ENCODE data around the gene GSC. TPM values are rescaled to one million over a fixed set of nuclear protein-coding genes. Genes with fewer than 3 reads are reported as not detected.

Gene GSC
- total and polyA plus RNA-seq, 2 donors (not counting 1 experiment from before 2014, with no cell fraction given): 0.05 to 0.17 TPM

- H3K27me3 ChIP-seq (ENCODE audit: control insufficient read depth, insufficient read depth, low read length): no peaks in the 10 kb centered on the region
These were observed 10.9 kb upstream of the GSC start for GRCh38 chr14:94780536-94781399.

DNA sequence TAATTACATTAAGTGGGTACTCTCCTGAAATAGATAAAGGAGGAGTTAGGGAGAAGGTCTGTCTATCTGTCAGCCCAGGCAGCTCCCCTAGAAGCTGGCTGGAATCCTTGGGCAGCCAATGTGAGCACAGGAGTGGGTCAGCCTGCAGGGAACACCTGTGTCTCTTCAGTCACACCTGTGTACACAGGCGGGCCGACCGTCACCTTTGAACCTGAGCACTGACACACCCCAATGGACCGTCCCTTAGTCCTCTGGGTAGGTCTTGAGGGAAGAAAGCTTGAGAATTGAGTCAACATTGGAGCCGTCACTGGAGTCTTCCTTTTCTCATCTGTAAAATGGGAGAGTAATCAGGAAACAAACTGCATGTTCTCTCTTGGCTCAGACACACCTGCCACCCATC lies 9.8 kb upstream of the GSC start:
- no peaks in the 10 kb centered on the region for H3K9me3 ChIP-seq (ENCODE audit: control insufficient read depth, insufficient read depth, low read depth, low read length)
- no peak overlapping the region for H3K9ac ChIP-seq (ENCODE audit: insufficient read depth, low read length)
- H3K27ac ChIP-seq (ENCODE audit: insufficient read depth, low read length): no peak overlapping the region
- peaks cover 5% of the 10 kb centered on the region for H3K27me3 ChIP-seq (ENCODE audit: control insufficient read depth, insufficient read depth, low read length)
- DNase-seq (ENCODE audit: low read depth in 2 of 2): no peak
- H3K4me3 ChIP-seq (replicated peaks in 1 of 4; ENCODE audit: control extremely low read depth in 1 of 4, insufficient read depth in 1 of 4, low read depth in 3 of 4, low read length in 4 of 4): no peak overlapping the region
- H3K36me3 ChIP-seq (ENCODE audit: control insufficient read depth, insufficient read depth, low read length): no peaks in the 10 kb centered on the region
- no peaks in the 10 kb centered on the region for H4K20me1 ChIP-seq (ENCODE audit: control insufficient read depth, extremely low read depth, insufficient read depth, low read length)
- no peak overlapping the region for H3K4me2 ChIP-seq (ENCODE audit: extremely low read depth, insufficient read depth, low read length)
- H3K4me1 ChIP-seq (ENCODE audit: control insufficient read depth, extremely low read depth, insufficient read depth, low read length): no peaks in the 10 kb centered on the region
- no peaks in the 10 kb centered on the region for H3K79me2 ChIP-seq (ENCODE audit: control insufficient read depth, insufficient read depth, low read length)
- no peak overlapping the region for H2AFZ ChIP-seq (ENCODE audit: low read length)
- TF ChIP-seq EZH2 (IDR thresholded peaks at IDR 0.05; ENCODE audit: low read length, missing control alignments) (no peak), CTCF (conservative IDR thresholded peaks at IDR 0.05 in 1 of 2, IDR thresholded peaks at IDR 0.05 in 1 of 2; ENCODE audit: low read depth in 1 of 2, low read length in 2 of 2) (no peak)

More at GRCh38 chr14:94780536-94781399, 10.9 kb upstream of the GSC start:
- H3K36me3 ChIP-seq (ENCODE audit: control insufficient read depth, insufficient read depth, low read length): no peaks in the 10 kb centered on the region
- no peaks in the 10 kb centered on the region for H3K4me1 ChIP-seq (ENCODE audit: control insufficient read depth, extremely low read depth, insufficient read depth, low read length)
- no peak overlapping the region for H2AFZ ChIP-seq (ENCODE audit: low read length)
- no peaks in the 10 kb centered on the region for H3K79me2 ChIP-seq (ENCODE audit: control insufficient read depth, insufficient read depth, low read length)
- no peak overlapping the region for H3K4me3 ChIP-seq (replicated peaks in 1 of 4; ENCODE audit: control extremely low read depth in 1 of 4, insufficient read depth in 1 of 4, low read depth in 3 of 4, low read length in 4 of 4)
- DNase-seq (ENCODE audit: low read depth in 2 of 2): no peak
- no peaks in the 10 kb centered on the region for H4K20me1 ChIP-seq (ENCODE audit: control insufficient read depth, extremely low read depth, insufficient read depth, low read length)
- H3K27ac ChIP-seq (ENCODE audit: insufficient read depth, low read length): no peak overlapping the region
- H3K9me3 ChIP-seq (ENCODE audit: control insufficient read depth, insufficient read depth, low read depth, low read length): no peaks in the 10 kb centered on the region
- H3K4me2 ChIP-seq (ENCODE audit: extremely low read depth, insufficient read depth, low read length): no peak overlapping the region
- no peak for TF ChIP-seq CTCF (conservative IDR thresholded peaks at IDR 0.05 in 1 of 2, IDR thresholded peaks at IDR 0.05 in 1 of 2; ENCODE audit: low read depth in 1 of 2, low read length in 2 of 2)
- no peak for TF ChIP-seq EZH2 (IDR thresholded peaks at IDR 0.05; ENCODE audit: low read length, missing control alignments)
- H3K9ac ChIP-seq (ENCODE audit: insufficient read depth, low read length): no peak overlapping the region

DNA sequence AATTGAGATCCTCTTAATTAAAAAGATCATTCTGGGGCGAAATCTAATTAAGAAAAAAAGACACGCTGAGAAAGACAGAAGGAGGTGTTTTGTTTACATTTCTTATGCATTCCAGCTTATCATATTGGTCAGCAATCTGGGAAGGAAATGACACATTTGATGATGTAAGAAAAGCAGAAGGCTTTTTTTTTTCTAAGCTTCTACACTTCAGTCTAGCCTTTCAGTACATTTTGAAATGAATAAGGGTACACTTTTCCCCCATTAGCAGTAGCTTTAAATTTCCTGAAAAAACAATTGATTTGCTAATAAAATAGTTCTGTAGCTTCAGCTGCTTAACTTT lies 5.9 kb upstream of the GSC start:
- Histone ChIP-seq H3K4me3 (replicated peaks in 1 of 4; ENCODE audit: control extremely low read depth in 1 of 4, insufficient read depth in 1 of 4, low read depth in 3 of 4, low read length in 4 of 4) (no peak overlapping the region), H3K79me2 (ENCODE audit: control insufficient read depth, insufficient read depth, low read length) (no peaks in the 10 kb centered on the region), H2AFZ (ENCODE audit: low read length) (no peak overlapping the region), H3K9me3 (ENCODE audit: control insufficient read depth, insufficient read depth, low read depth, low read length) (no peaks in the 10 kb centered on the region), H3K4me2 (ENCODE audit: extremely low read depth, insufficient read depth, low read length) (no peak overlapping the region), H4K20me1 (ENCODE audit: control insufficient read depth, extremely low read depth, insufficient read depth, low read length) (no peaks in the 10 kb centered on the region), H3K27ac (ENCODE audit: insufficient read depth, low read length) (no peak overlapping the region), H3K36me3 (ENCODE audit: control insufficient read depth, insufficient read depth, low read length) (no peaks in the 10 kb centered on the region), H3K4me1 (ENCODE audit: control insufficient read depth, extremely low read depth, insufficient read depth, low read length) (no peaks in the 10 kb centered on the region), H3K27me3 (ENCODE audit: control insufficient read depth, insufficient read depth, low read length) (peaks cover 43% of the 10 kb centered on the region), H3K9ac (ENCODE audit: insufficient read depth, low read length) (no peak overlapping the region)
- DNase-seq (ENCODE audit: low read depth in 2 of 2): peak in 1 of 2 donors; percentile 15
- TF ChIP-seq CTCF (conservative IDR thresholded peaks at IDR 0.05 in 1 of 2, IDR thresholded peaks at IDR 0.05 in 1 of 2; ENCODE audit: low read depth in 1 of 2, low read length in 2 of 2) (no peak), EZH2 (IDR thresholded peaks at IDR 0.05; ENCODE audit: low read length, missing control alignments) (peak; percentile 15)

All from fibroblast of lung (primary cell).